Pancreas (tissue), 10 donors: ENCODE data around the gene CCL1. TPM values are rescaled to one million over a fixed set of nuclear protein-coding genes. Genes with fewer than 3 reads are reported as not detected.
"Not testable (repeated sequence)": the region's sequence is repeated elsewhere in the genome, so short reads cannot be mapped to it uniquely, and the experiment has no call there.

ENCODE experiments used
- ATAC-seq, 4 donors: fragments of 200-7000 bp; cut with Tn5 transposase; one replicate each; pipeline versions ENCODE4 v1.8.0 to v1.9.1; 2020; ENCODE audit warnings: mild to moderate bottlenecking in 4 of 4, moderate library complexity in 4 of 4
- DNase-seq, 6 donors: peaks; one replicate each; pipeline ENCODE4 v3.0.0-alpha.2; 2020
- FAIRE-seq: peaks from 2 replicates; lab custom pipeline; 2012; peaks lifted over from hg19 to GRCh38; lab: Jason Lieb, UNC
- H3K27ac ChIP-seq, 4 donors: fragments of 200-600 bp; sonication (generic); 1 replicate in 3 of 4; 2 replicates in 1 of 4; pipeline versions ENCODE4 v1.5.0 to v1.8.0; 2020
- H3K27me3 ChIP-seq, 4 donors: fragments of 200-600 bp; one replicate each; pipeline ENCODE4 v1.8.0; 2021
- H3K36me3 ChIP-seq, 3 donors: fragments of 200-600 bp; sonication (generic) in 1 of 3; one replicate each; pipeline versions ENCODE4 v1.5.0 to v1.8.0; 2020 to 2021
- H3K4me1 ChIP-seq, 3 donors: fragments of 200-600 bp; one replicate each; pipeline ENCODE4 v1.8.0; 2021
- H3K4me3 ChIP-seq, 4 donors: fragments of 200-600 bp; sonication (generic) in 2 of 4; one replicate each; pipeline versions ENCODE4 v1.5.0 to v1.8.0; 2020 to 2021
- H3K9me3 ChIP-seq, 4 donors: fragments of 200-600 bp; one replicate each; pipeline ENCODE4 v1.8.0; 2021
- CTCF ChIP-seq, 4 donors: fragments of 200-600 bp; sonication (generic) in 3 of 4; IDR thresholded peaks; one replicate each; pipeline versions ENCODE4 v1.5.0 to v1.8.0; 2021; ENCODE audit warnings: antibody characterized with exemption in 4 of 4
- WGBS, 2 donors: extraction: QIAGEN DNeasy Blood & Tissue Kit; methylation state at CpG; one replicate each; pipeline ENCODE4 v1.1.7; 2013; 5-methylcytosine and 5-hydroxymethylcytosine counted together
- intact Hi-C, 3 donors: fragments of 100-400 bp; cut with DNase I; formaldehyde crosslinking; loops; one replicate each; pipeline versions ENCODE4 v1.11.1 to v1.14.2; 2022
- polyA plus RNA-seq, 2 donors: library from polyadenylated mRNA; stranded (reverse); fragments of 200-250 nt; gene quantifications; one replicate each; pipeline ENCODE4 v1.2.3, GENCODE V29; 2013
- total RNA-seq, 6 donors: library from RNA; stranded (reverse); fragmentation: NEBNext Ultra II Directional in 4 of 6; extraction: Animal tissue kit (Norgen Biotek cat#: 25700) in 4 of 6; gene quantifications; one replicate each; pipeline versions ENCODE4 v1.2.1 to v1.2.4, GENCODE V29; 2021 to 2023
- donor health status: healthy with polysubstance abuse.
- donor health status: DM: no; HTN: no; CAD: no; lungs with moderate emphysema.
- donor health status: DM: no; HTN: no; CAD: no.
- donor health status: control.
- donor health status: control.
- donor health status: Bipolar disorder and iron deficiency.
- donor health status: DM: yes; HTN: yes; CAD: no.
- donor health status: DM: no; HTN: no; CAD: no.
- donor health status: DM: no; HTN: no; CAD: no.
- donor health status: DM: yes; HTN: yes; CAD: no.

Gene CCL1
- total and polyA plus RNA-seq, 8 donors: not detected

GRCh38 chr17:34339138-34339770 lies 23.8 kb downstream of the CCL1 start:
- no peaks in the 10 kb centered on the region for H3K9me3 ChIP-seq
- no peak overlapping the region for H3K4me3 ChIP-seq
- H3K27me3 ChIP-seq: peaks cover 0 to 21% (median 0%) of the 10 kb centered on the region in 4 donors
- 66 to 77% methylated on average over 3 of the region's 3 CpGs for WGBS, 2 donors
- no peak for TF ChIP-seq CTCF (IDR thresholded peaks at IDR 0.05)
- intact Hi-C loops: no loop called here
- DNase-seq (no peak), ATAC-seq (no peak), FAIRE-seq (peak; percentile 56)
- no peaks in the 10 kb centered on the region for H3K4me1 ChIP-seq
- no peaks in the 10 kb centered on the region for H3K36me3 ChIP-seq
- no peak overlapping the region for H3K27ac ChIP-seq

GRCh38 chr17:34337701-34338100 lies 25.3 kb downstream of the CCL1 start:
- FAIRE-seq: no peak
- TF ChIP-seq CTCF (IDR thresholded peaks at IDR 0.05): no peak
- DNase-seq: no peak
- intact Hi-C loops: no loop called here
- Histone ChIP-seq H3K27me3 (peaks cover 0 to 18% (median 0%) of the 10 kb centered on the region in 4 donors), H3K27ac (no peak overlapping the region), H3K4me3 (no peak overlapping the region), H3K36me3 (no peaks in the 10 kb centered on the region), H3K4me1 (no peaks in the 10 kb centered on the region), H3K9me3 (no peaks in the 10 kb centered on the region)
- no peak for ATAC-seq
- WGBS, 2 donors: 43 to 46% methylated on average over 1 of the region's 1 CpG

GRCh38 chr17:34327580-34327979 lies 35.5 kb downstream of the CCL1 start:
- DNase-seq, H3K4me1 ChIP-seq: not testable (repeated sequence)
- WGBS, 2 donors: 47 to 53% methylated on average over 4 of the region's 4 CpGs

GRCh38 chr17:34321964-34322363 lies 41.1 kb downstream of the CCL1 start:
- DNase-seq (no peak), FAIRE-seq (no peak), ATAC-seq (no peak)
- Histone ChIP-seq H3K4me1 (no peaks in the 10 kb centered on the region), H3K27me3 (no peaks in the 10 kb centered on the region), H3K9me3 (no peaks in the 10 kb centered on the region), H3K27ac (no peak overlapping the region), H3K36me3 (no peaks in the 10 kb centered on the region), H3K4me3 (no peak overlapping the region)
- TF ChIP-seq CTCF (IDR thresholded peaks at IDR 0.05): no peak
- intact Hi-C loops: no loop called here

More at GRCh38 chr17:34327580-34327979, 35.5 kb downstream of the CCL1 start:
- intact Hi-C loops, H3K9me3 ChIP-seq, FAIRE-seq, H3K27ac ChIP-seq, H3K36me3 ChIP-seq, H3K27me3 ChIP-seq, H3K4me3 ChIP-seq, ATAC-seq: not testable (repeated sequence)

GRCh38 chr17:34319039-34319483 lies 44.0 kb downstream of the CCL1 start, which contains the start of gene CCL8:
Gene CCL8, plus strand, starts transcription at chr17:34319435. Its CDS starts 67 bp downstream, at chr17:34319502.
- Histone ChIP-seq H3K27me3 (peaks cover 0 to 9% (median 0%) of the 10 kb centered on the region in 4 donors), H3K27ac (no peak within 1 kb of the TSS), H3K4me1 (no peaks in the 10 kb centered on the region), H3K4me3 (no peak within 1 kb of the TSS), H3K36me3 (no peaks in the 10 kb centered on the region), H3K9me3 (no peaks in the 10 kb centered on the region)
- DNase-seq (no peak), FAIRE-seq (no peak), ATAC-seq (peak in 3 of 4 donors; percentile 22 to 68 (median 57))
- intact Hi-C loops: no loop called here
- no peak for TF ChIP-seq CTCF (IDR thresholded peaks at IDR 0.05)
- 33 to 54% methylated on average over 2 of the region's 2 CpGs for WGBS, 2 donors
